ENCODE measurements around the gene MEAF6. TPM values are rescaled to one million over a fixed set of nuclear protein-coding genes. Genes with fewer than 3 reads are reported as not detected.
A peak's percentile ranks its signal among the peaks of the same experiment; 100 is the strongest.

Gene MEAF6
- total and polyA plus RNA-seq, 9 donors: 38.7 to 108 (median 64.1) TPM

DNA sequence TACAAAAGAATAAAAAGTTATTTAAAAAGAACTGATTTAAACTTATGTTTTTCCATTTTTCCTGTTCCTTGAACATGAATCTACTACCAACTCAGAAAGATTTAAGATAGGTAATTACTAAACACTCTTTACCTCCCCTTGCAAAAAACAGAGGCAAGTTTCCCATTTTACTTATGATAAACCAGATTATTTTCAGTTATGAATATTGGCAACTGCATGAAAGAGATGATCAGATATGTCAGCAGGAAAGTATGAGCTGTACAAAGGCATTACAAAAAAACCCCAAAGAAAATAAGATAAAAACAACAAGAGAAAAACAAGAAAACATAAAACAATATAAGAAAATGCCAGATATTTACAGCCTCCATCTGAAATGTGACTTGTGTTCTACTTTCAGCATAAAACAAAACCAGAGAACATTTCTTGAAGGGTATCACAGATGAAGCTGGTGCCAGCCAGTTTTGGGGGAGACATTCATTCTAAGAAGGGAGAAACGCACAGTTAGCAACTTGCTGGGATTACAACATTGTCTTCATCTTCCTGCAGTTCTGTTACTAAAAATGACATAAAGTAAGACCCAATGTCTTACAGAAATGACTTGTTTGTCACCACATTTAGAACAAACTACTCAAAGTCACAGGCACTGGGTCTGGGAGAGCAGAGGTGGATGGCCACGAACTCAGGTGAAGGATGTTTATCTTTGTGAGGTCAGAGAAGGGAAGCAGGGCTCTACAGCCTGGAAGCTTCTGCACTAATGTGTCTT, 21.0 kb downstream of the MEAF6 start:
- H3K4me3 ChIP-seq: no peak overlapping the region
- no peak for DNase-seq
- no peaks in the 10 kb centered on the region for H3K27me3 ChIP-seq
- WGBS, 3 donors: 76 to 92% (median 90%) methylated on average over 2 of the region's 2 CpGs
- intact Hi-C loops (cut with DNase I): no loop called here
- H3K9me3 ChIP-seq: no peaks in the 10 kb centered on the region
- H3K4me1 ChIP-seq (ENCODE audit: insufficient read depth): no peaks in the 10 kb centered on the region
- H3K36me3 ChIP-seq: no peaks in the 10 kb centered on the region
- TF ChIP-seq, protein P1, sequence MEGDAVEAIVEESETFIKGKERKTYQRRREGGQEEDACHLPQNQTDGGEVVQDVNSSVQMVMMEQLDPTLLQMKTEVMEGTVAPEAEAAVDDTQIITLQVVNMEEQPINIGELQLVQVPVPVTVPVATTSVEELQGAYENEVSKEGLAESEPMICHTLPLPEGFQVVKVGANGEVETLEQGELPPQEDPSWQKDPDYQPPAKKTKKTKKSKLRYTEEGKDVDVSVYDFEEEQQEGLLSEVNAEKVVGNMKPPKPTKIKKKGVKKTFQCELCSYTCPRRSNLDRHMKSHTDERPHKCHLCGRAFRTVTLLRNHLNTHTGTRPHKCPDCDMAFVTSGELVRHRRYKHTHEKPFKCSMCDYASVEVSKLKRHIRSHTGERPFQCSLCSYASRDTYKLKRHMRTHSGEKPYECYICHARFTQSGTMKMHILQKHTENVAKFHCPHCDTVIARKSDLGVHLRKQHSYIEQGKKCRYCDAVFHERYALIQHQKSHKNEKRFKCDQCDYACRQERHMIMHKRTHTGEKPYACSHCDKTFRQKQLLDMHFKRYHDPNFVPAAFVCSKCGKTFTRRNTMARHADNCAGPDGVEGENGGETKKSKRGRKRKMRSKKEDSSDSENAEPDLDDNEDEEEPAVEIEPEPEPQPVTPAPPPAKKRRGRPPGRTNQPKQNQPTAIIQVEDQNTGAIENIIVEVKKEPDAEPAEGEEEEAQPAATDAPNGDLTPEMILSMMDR (IDR thresholded peaks at IDR 0.05): no peak
- TF ChIP-seq POLR2A (IDR thresholded peaks at IDR 0.05) (no peak), EP300 (IDR thresholded peaks at IDR 0.05) (no peak)
- H3K27ac ChIP-seq: no peak overlapping the region

DNA sequence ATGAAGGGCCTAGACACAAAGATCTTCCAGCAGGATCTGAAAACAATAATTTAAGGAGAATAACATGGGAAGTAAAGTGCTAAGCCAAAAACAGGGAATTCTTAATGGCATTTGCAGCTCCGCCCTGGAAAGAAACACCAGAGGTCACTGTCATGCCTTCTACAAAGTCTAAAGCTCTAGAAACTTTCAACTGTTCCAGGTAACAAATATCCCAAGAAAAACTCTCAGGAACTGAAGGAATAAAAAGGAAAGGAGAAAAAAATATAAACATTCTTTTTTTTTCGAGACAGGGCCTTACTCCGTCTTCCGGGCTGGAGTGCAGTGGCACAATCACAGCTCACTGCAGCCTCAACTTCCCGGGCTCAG, 27.0 kb downstream of the MEAF6 start:
- Histone ChIP-seq H3K27me3 (no peaks in the 10 kb centered on the region), H3K27ac (no peak overlapping the region)

DNA sequence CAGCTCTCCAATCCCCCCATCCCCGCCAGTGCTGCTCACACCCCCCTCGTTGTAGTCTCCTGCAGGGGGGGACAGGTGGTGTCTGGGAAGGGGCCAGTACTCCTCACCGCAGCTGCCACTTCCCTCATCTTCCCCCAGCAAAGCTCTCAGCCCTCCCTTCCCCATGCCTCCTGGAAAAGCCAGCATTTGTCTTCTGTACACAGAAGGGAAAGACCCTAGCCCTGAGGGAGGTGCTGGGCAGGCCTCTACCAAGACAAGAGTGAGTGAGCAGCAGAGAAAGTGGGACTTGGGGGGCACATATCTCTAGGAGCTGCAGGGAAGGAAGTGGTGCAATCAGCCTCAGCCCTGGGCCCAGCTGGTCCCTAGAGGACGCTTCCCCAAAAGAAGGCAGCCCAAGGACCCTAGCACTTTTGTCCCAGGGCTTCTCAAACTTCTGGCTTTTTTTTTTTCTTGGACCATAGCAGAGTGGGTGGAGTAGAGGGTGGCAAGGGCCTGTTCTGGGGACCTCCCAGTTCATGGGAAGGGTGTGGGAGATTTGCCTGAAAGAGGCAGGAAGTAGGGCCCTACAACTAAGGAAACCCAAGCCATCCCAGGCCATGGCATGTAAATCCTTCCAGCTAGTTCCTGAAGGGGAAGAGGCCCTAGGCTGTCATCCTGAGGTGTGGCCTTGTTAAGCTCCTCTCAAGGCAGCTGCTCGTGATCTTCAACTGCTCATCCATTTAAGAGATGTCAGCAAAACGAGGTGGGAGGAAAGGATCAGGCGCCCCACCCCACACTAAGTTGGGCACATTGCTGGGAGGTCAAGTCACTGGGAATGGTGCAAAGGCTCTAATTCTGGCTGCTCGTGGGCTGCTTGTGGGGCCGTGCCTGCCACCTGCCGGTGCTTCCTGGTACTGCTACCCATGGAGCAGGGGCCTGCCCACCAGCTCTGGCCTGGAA, 27.6 kb downstream of the MEAF6 start:
- TF ChIP-seq POLR2A (IDR thresholded peaks at IDR 0.05) (no peak), EP300 (IDR thresholded peaks at IDR 0.05) (no peak)
- TF ChIP-seq, protein P1 (IDR thresholded peaks at IDR 0.05): peak; percentile 91 to 95 (median 92)

More for the DNA sequence above, 27.0 kb downstream of the MEAF6 start:
- TF ChIP-seq EP300 (IDR thresholded peaks at IDR 0.05) (no peak), POLR2A (IDR thresholded peaks at IDR 0.05) (no peak)
- TF ChIP-seq, protein P1 (IDR thresholded peaks at IDR 0.05): no peak
- no peak for DNase-seq
- Histone ChIP-seq H3K36me3 (no peaks in the 10 kb centered on the region), H3K4me3 (no peak overlapping the region), H3K9me3 (no peaks in the 10 kb centered on the region), H3K4me1 (ENCODE audit: insufficient read depth) (no peaks in the 10 kb centered on the region)
- WGBS, 3 donors: 80 to 91% (median 86%) methylated on average over 5 of the region's 5 CpGs
- intact Hi-C loops (cut with DNase I): loop anchor here in 3 of 4 donors (2.0 kb wide), 1 partner anchor 33 kb away; no protein-coding TSS in a partner anchor

DNA sequence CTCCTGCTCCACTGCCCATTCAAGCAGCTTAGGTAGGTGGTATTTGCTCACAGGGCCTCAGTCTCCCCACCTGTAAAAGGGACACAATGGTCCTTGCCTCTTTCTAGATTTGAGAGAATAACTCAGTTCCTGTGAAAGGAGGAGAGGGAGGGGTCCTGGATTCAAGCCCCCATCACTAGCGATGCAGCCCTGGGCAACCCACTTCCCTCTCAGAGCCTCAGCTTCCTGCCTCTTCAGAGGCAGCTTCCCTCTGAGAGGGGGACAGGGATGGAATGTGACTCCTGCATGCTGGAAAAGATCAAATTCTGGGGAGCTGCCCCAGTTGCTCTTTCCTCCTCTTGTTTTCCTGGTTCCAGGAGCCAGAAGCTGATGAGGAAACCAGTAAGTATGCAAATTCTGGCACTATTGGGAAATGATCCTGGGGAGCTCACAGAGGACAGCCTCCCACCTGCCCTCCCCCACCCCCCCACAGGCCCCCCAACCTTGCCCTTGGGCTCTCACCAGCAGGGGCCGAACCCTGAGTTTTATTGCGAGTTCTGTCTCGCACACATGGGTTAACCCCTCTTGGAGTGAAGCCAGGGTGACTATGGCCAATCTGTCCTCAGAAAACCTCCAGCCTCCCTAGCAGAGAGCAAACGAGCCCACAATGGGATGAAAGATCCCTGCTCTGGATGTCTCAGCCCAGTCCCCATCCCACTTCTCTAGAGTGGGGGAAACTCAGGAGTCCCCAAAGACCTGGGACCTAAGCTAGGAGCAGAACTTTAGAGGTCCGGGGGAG, 28.5 kb downstream of the MEAF6 start:
- Histone ChIP-seq H3K4me3 (no peak overlapping the region), H3K36me3 (no peaks in the 10 kb centered on the region), H3K27ac (peak overlapping the region in 1 of 2 donors; percentile 57), H3K9me3 (no peaks in the 10 kb centered on the region), H3K27me3 (no peaks in the 10 kb centered on the region), H3K4me1 (ENCODE audit: insufficient read depth) (no peaks in the 10 kb centered on the region)
- no peak for TF ChIP-seq EP300 (IDR thresholded peaks at IDR 0.05)
- TF ChIP-seq POLR2A (IDR thresholded peaks at IDR 0.05): no peak
- TF ChIP-seq, protein P1 (IDR thresholded peaks at IDR 0.05): no peak
- intact Hi-C loops (cut with DNase I): loop anchor here (1.0 to 2.0 kb wide), 2 partner anchors 29 to 31 kb away; no protein-coding TSS in a partner anchor
- peak in 1 of 5 donors; percentile 13 for DNase-seq
- WGBS, 3 donors: 36 to 51% (median 49%) methylated on average over 4 to 6 of the region's 6 CpGs

More for the DNA sequence above, 27.6 kb downstream of the MEAF6 start:
- WGBS, 3 donors: 22 to 30% (median 25%) methylated on average over 8 to 10 of the region's 10 CpGs
- Histone ChIP-seq H3K27ac (peak overlapping the region in 1 of 2 donors; percentile 57), H3K27me3 (no peaks in the 10 kb centered on the region), H3K9me3 (no peaks in the 10 kb centered on the region), H3K4me3 (no peak overlapping the region), H3K4me1 (ENCODE audit: insufficient read depth) (no peaks in the 10 kb centered on the region), H3K36me3 (no peaks in the 10 kb centered on the region)
- intact Hi-C loops (cut with DNase I): loop anchor here (1.0 to 2.0 kb wide), 2 partner anchors 30 to 32 kb away; no protein-coding TSS in a partner anchor
- DNase-seq: peak; percentile 63 to 87 (median 81)
